GM21367 (cell line): ENCODE results near the gene CWF19L1.

Experiments used
- ATAC-seq: cut with Tn5 transposase; IDR thresholded peaks from one replicate; pipeline ENCODE4 v1.9.1; 2021; ENCODE audit not compliant: unreplicated experiment

Gene CWF19L1

GRCh38 chr10:100183481-100183880, 84.0 kb downstream of the CWF19L1 start:
- ATAC-seq = no peak

DNA sequence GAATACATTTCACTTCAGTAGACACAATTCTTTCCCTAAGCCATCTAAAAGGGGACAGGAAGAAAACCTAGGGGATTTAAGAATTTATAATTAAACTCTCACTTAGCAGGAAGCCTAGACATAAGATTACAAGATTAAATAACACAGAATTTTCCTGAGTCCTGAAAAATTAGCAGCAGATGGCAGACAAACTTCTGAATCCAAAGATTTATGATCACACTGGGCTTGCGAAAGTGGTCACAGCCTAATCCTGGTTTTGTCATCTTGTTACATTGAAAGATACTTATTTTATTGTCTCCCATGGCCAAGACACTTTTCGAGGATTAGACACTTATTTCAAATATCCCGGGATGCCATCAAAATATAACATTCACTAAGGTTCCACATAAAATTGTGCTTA, 84.5 kb downstream of the CWF19L1 start:
- ATAC-seq = no peak
